H9 (cell line): ENCODE results near the gene EDA. TPM values are rescaled to one million over a fixed set of nuclear protein-coding genes. Genes with fewer than 3 reads are reported as not detected.

Source experiments
- DNase-seq: peaks from one replicate; pipeline ENCODE4 v3.0.0-alpha.2; 2017
- H2AFZ ChIP-seq: one replicate; pipeline ENCODE4 v1.6.1; 2013; ENCODE audit warnings: mild to moderate bottlenecking, low read length, control low read depth, moderate library complexity
- H2AK5ac ChIP-seq: 2 replicates; pipeline ENCODE4 v1.6.1; 2013; ENCODE audit warnings: low read length, control low read depth, mixed read lengths; ENCODE audit not compliant: insufficient read length
- H2BK120ac ChIP-seq: one replicate; pipeline ENCODE4 v1.6.1; 2013; ENCODE audit warnings: low read depth, mild to moderate bottlenecking, low read length, control low read depth, inconsistent platforms; ENCODE audit not compliant: poor library complexity, severe bottlenecking
- H2BK12ac ChIP-seq: 2 replicates; pipeline ENCODE4 v1.6.1; 2013; ENCODE audit warnings: low read length, control low read depth, mixed read lengths, low read depth; ENCODE audit not compliant: insufficient read length
- H2BK15ac ChIP-seq: 2 replicates; pipeline ENCODE4 v1.6.1; 2013; ENCODE audit warnings: low read depth, low read length, control low read depth
- H2BK20ac ChIP-seq: one replicate; pipeline ENCODE4 v1.6.1; 2013; ENCODE audit warnings: low read depth, mild to moderate bottlenecking, low read length, control low read depth, inconsistent platforms; ENCODE audit not compliant: poor library complexity, severe bottlenecking
- H2BK5ac ChIP-seq: 2 replicates; pipeline ENCODE4 v1.6.1; 2013; ENCODE audit warnings: low read length, control low read depth, mixed read lengths; ENCODE audit not compliant: insufficient read length
- H3K14ac ChIP-seq: 2 replicates; pipeline ENCODE4 v1.6.1; 2013; ENCODE audit warnings: low read length, control low read depth; ENCODE audit not compliant: insufficient read depth
- H3K18ac ChIP-seq: 2 replicates; pipeline ENCODE4 v1.6.1; 2013; ENCODE audit warnings: low read depth, mild to moderate bottlenecking, mixed read lengths, low read length, control low read depth; ENCODE audit not compliant: insufficient read length
- H3K23ac ChIP-seq: 2 replicates; pipeline ENCODE4 v1.6.1; 2013; ENCODE audit warnings: low read length, control low read depth, mixed read lengths, low read depth; ENCODE audit not compliant: insufficient read length
- H3K23me2 ChIP-seq: 2 replicates; pipeline ENCODE4 v1.6.1; 2013; ENCODE audit warnings: low read depth, mild to moderate bottlenecking, mixed read lengths, low read length, control low read depth; ENCODE audit not compliant: insufficient read length, poor library complexity, severe bottlenecking
- H3K27ac ChIP-seq: 2 replicates; pipeline ENCODE4 v1.5.1; 2013; ENCODE audit warnings: low read length, control low read depth, mixed read lengths, low read depth; ENCODE audit not compliant: insufficient read length
- H3K27me3 ChIP-seq: 2 replicates; pipeline ENCODE4 v1.6.1; 2013; ENCODE audit warnings: low read length, control low read depth, inconsistent platforms; ENCODE audit not compliant: insufficient read depth
- H3K4ac ChIP-seq: 2 replicates; pipeline ENCODE4 v1.6.1; 2013; ENCODE audit warnings: low read depth, mild to moderate bottlenecking, control low read depth, inconsistent platforms, low read length, moderate library complexity
- H3K4me1 ChIP-seq: 2 replicates; pipeline ENCODE4 v1.6.1; 2013; ENCODE audit warnings: low read length, control low read depth, inconsistent platforms; ENCODE audit not compliant: insufficient read depth
- H3K4me2 ChIP-seq: 2 replicates; pipeline ENCODE4 v1.6.1; 2013; ENCODE audit warnings: low read length, control low read depth, mixed read lengths; ENCODE audit not compliant: insufficient read length, insufficient read depth
- H3K56ac ChIP-seq: 2 replicates; pipeline ENCODE4 v1.6.1; 2013; ENCODE audit warnings: low read depth, mild to moderate bottlenecking, mixed read lengths, low read length, control low read depth; ENCODE audit not compliant: insufficient read length
- H3K79me1 ChIP-seq: 2 replicates; pipeline ENCODE4 v1.6.1; 2013; ENCODE audit warnings: low read depth, mild to moderate bottlenecking, moderate library complexity, low read length, control low read depth, inconsistent platforms; ENCODE audit not compliant: insufficient read depth, poor library complexity, severe bottlenecking
- H3K79me2 ChIP-seq: 2 replicates; pipeline ENCODE4 v1.6.1; 2013; ENCODE audit warnings: low read length, control low read depth, inconsistent platforms; ENCODE audit not compliant: insufficient read depth
- H3K9ac ChIP-seq: 2 replicates; pipeline ENCODE4 v1.6.1; 2013; ENCODE audit warnings: low read length, control low read depth, mixed read lengths; ENCODE audit not compliant: insufficient read length; ENCODE audit errors: extremely low read depth
- H3K9me3 ChIP-seq: one replicate; pipeline ENCODE4 v1.6.1; 2013; ENCODE audit warnings: low read depth, low read length, inconsistent platforms; ENCODE audit not compliant: control insufficient read depth
- H3T11ph ChIP-seq: one replicate; pipeline ENCODE4 v1.6.1; 2013; ENCODE audit warnings: mild to moderate bottlenecking, low read length, control low read depth, inconsistent platforms
- H4K20me1 ChIP-seq: one replicate; pipeline ENCODE4 v1.6.1; 2013; ENCODE audit not compliant: control insufficient read depth, insufficient read length, insufficient read depth
- H4K5ac ChIP-seq: 2 replicates; pipeline ENCODE4 v1.6.1; 2013; ENCODE audit warnings: low read depth, mild to moderate bottlenecking, mixed read lengths, low read length, control low read depth; ENCODE audit not compliant: insufficient read length
- H4K8ac ChIP-seq: replicated peaks from 2 replicates; pipeline ENCODE4 v1.6.1; 2013; ENCODE audit warnings: low read length, control low read depth, mixed read lengths, low read depth; ENCODE audit not compliant: insufficient read length
- H4K91ac ChIP-seq: 2 replicates; pipeline ENCODE4 v1.6.1; 2013; ENCODE audit warnings: low read depth, mild to moderate bottlenecking, moderate library complexity, mixed read lengths, low read length, control low read depth; ENCODE audit not compliant: insufficient read length
- H3K27ac Mint-ChIP-seq, 3 experiments: 2 replicates in 2 of 3; 3 replicates in 1 of 3; pipeline ENCODE4 v1.8.0; 2020 to 2021; ENCODE audit warnings: mixed read lengths in 3 of 3, mild to moderate bottlenecking in 1 of 3, moderate library complexity in 1 of 3
- H3K27me3 Mint-ChIP-seq: 2 replicates; pipeline ENCODE4 v1.8.0; 2021; ENCODE audit warnings: low read depth, mild to moderate bottlenecking, moderate library complexity, mixed read lengths
- H3K36me3 Mint-ChIP-seq, 3 experiments: 2 replicates in 2 of 3; 3 replicates in 1 of 3; pipeline ENCODE4 v1.8.0; 2020 to 2021; ENCODE audit warnings: low read depth in 3 of 3, mixed read lengths in 3 of 3; ENCODE audit not compliant: insufficient read depth in 1 of 3
- H3K4me1 Mint-ChIP-seq, 2 experiments: 2 replicates each; pipeline ENCODE4 v1.8.0; 2020; ENCODE audit warnings: mixed read lengths in 2 of 2
- H3K4me3 Mint-ChIP-seq, 2 experiments: 2 replicates in 1 of 2; 3 replicates in 1 of 2; pipeline ENCODE4 v1.8.0; 2020 to 2021; ENCODE audit warnings: mild to moderate bottlenecking in 2 of 2, mixed read lengths in 2 of 2, moderate library complexity in 1 of 2
- H3K9me3 Mint-ChIP-seq, 2 experiments: 2 replicates in 1 of 2; 3 replicates in 1 of 2; pipeline ENCODE4 v1.8.0; 2020; ENCODE audit warnings: mild to moderate bottlenecking in 2 of 2, mixed read lengths in 2 of 2, moderate library complexity in 1 of 2
- CTCF ChIP-seq: fragments of 200-600 bp; sonication (generic); conservative IDR thresholded peaks from 3 replicates; pipeline ENCODE4 v1.8.0; 2021; ENCODE audit warnings: antibody characterized with exemption, mild to moderate bottlenecking
- WGBS: extraction: QIAGEN DNeasy Blood & Tissue Kit; methylation state at CpG from one replicate; pipeline ENCODE4 v1.1.7; 2013; ENCODE audit warnings: missing lambda C conversion rate, low lambda C conversion rate, mixed read lengths; ENCODE audit not compliant: insufficient read length; ENCODE audit errors: extremely low coverage; 5-methylcytosine and 5-hydroxymethylcytosine counted together
- total RNA-seq: library from RNA; stranded (reverse); gene quantifications from 2 replicates; pipeline ENCODE4 v1.2.1, GENCODE V29; 2021

Gene EDA
- total RNA-seq, 1 experiment from 2014 or later, result 7.7 TPM

DNA sequence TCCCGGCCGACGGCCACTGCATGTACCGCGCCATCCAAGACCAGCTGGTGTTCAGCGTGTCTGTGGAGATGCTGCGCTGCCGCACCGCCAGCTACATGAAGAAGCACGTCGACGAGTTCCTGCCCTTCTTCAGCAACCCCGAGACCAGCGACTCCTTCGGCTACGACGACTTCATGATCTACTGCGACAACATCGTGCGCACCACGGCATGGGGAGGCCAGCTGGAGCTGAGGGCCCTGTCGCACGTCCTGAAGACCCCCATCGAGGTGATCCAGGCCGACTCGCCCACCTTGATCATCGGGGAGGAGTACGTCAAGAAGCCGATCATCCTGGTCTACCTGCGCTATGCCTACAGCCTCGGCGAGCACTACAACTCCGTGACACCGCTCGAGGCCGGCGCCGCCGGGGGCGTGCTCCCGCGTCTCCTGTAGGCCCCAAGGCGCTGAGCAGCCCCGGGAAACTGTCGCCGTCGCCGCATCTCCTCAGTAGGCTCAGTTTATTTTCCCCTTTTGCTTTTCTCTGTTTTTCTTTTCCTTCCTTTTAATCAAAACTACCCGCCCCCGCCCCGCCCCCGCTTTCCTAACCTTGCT lies 447.1 kb downstream of the EDA start:
- no CpG with 5 or more reads among the region's 52 CpGs for WGBS
- Mint-ChIP-seq H3K4me3 (no peak overlapping the region), H3K27me3 (peaks cover 16% of the 10 kb centered on the region), H3K36me3 (peaks cover 8 to 15% (median 9%) of the 10 kb centered on the region in 3 experiments), H3K9me3 (peaks cover 79 to 89% of the 10 kb centered on the region in 2 experiments), H3K4me1 (peaks cover 0 to 4% of the 10 kb centered on the region in 2 experiments; a peak in 2 of 4 replicates), H3K27ac (no peak overlapping the region)
- H3K27ac ChIP-seq, result no peak overlapping the region
- no peaks in the 10 kb centered on the region for H3K23me2 ChIP-seq
- no peak overlapping the region for H2BK12ac ChIP-seq
- no peaks in the 10 kb centered on the region for H3K79me2 ChIP-seq
- H2BK120ac ChIP-seq, result no peak overlapping the region
- H4K8ac ChIP-seq, result no peak overlapping the region
- no peak overlapping the region for H2AFZ ChIP-seq
- no peak overlapping the region for H3K14ac ChIP-seq
- H2AK5ac ChIP-seq, result no peak overlapping the region
- no peak overlapping the region for H3K4me2 ChIP-seq
- no peak overlapping the region for H3K56ac ChIP-seq
- H2BK5ac ChIP-seq, result no peak overlapping the region
- H4K5ac ChIP-seq, result no peak overlapping the region
- H3K23ac ChIP-seq, result no peak overlapping the region
- TF ChIP-seq CTCF, result no peak
- H3K18ac ChIP-seq, result no peak overlapping the region
- H3K9me3 ChIP-seq, result peaks cover 16% of the 10 kb centered on the region
- no peak overlapping the region for H4K91ac ChIP-seq
- H3K4ac ChIP-seq, result no peak overlapping the region
- no peaks in the 10 kb centered on the region for H3K4me1 ChIP-seq
- H3T11ph ChIP-seq, result no peak overlapping the region
- no peaks in the 10 kb centered on the region for H4K20me1 ChIP-seq
- H3K9ac ChIP-seq, result no peak overlapping the region
- no peaks in the 10 kb centered on the region for H3K79me1 ChIP-seq
- H2BK15ac ChIP-seq, result no peak overlapping the region
- H2BK20ac ChIP-seq, result no peak overlapping the region
- DNase-seq, result no peak
- H3K27me3 ChIP-seq, result no peaks in the 10 kb centered on the region
